WTC11 (cell line): ENCODE measurements around the gene CDRT4. TPM values are rescaled to one million over a fixed set of nuclear protein-coding genes. Genes with fewer than 3 reads are reported as not detected.

ENCODE experiments used
- ATAC-seq: fragments of 200-7000 bp; cut with Tn5 transposase; 2 replicates; pipeline ENCODE4 v1.10.0; 2021; ENCODE audit warnings: mild to moderate bottlenecking, moderate library complexity
- CTCF ChIA-PET: fragments of 300-600 bp; sonication (Branson Sonifier 250); formaldehyde crosslinking; loops from one replicate; lab custom pipeline; 2021; ENCODE audit warnings: antibody characterized with exemption; lab: Charles Lee
- POLR2A ChIA-PET: fragments of 350-600 bp; sonication (Branson Sonifier 250); formaldehyde crosslinking; loops from one replicate; lab custom pipeline; 2021; ENCODE audit warnings: antibody characterized with exemption; lab: Charles Lee
- DNase-seq: peaks from one replicate; pipeline ENCODE4 v3.0.0; 2021; ENCODE audit warnings: low spot score
- H3K27ac Mint-ChIP-seq: 2 replicates; pipeline ENCODE4 v1.8.0; 2021; ENCODE audit warnings: mixed read lengths
- H3K27me3 Mint-ChIP-seq: 2 replicates; pipeline ENCODE4 v1.8.0; 2021; ENCODE audit warnings: low read depth, mild to moderate bottlenecking, moderate library complexity, mixed read lengths
- H3K36me3 Mint-ChIP-seq: 2 replicates; pipeline ENCODE4 v1.8.0; 2021; ENCODE audit warnings: mixed read lengths
- H3K4me1 Mint-ChIP-seq: 2 replicates; pipeline ENCODE4 v1.8.0; 2022; ENCODE audit warnings: mixed read lengths
- H3K4me3 Mint-ChIP-seq: 2 replicates; pipeline ENCODE4 v1.8.0; 2021; ENCODE audit warnings: mild to moderate bottlenecking, moderate library complexity, mixed read lengths
- H3K9me3 Mint-ChIP-seq: 2 replicates; pipeline ENCODE4 v1.8.0; 2021; ENCODE audit warnings: mixed read lengths
- ATF2 ChIP-seq: sonication (generic); formaldehyde crosslinking; IDR thresholded peaks from 2 replicates; pipeline ENCODE4 v1.8.1; 2022; ENCODE audit warnings: low read depth, missing genetic modification reagents, borderline replicate concordance
- CTCF ChIP-seq: fragments of 200-600 bp; IDR thresholded peaks from 2 replicates; pipeline ENCODE4 v1.8.0; 2022; ENCODE audit warnings: antibody characterized with exemption
- E2F1 ChIP-seq: sonication (generic); formaldehyde crosslinking; IDR thresholded peaks from 2 replicates; pipeline ENCODE4 v1.8.0; 2022; ENCODE audit warnings: mild to moderate bottlenecking, missing genetic modification reagents
- ELF4 ChIP-seq: sonication (generic); formaldehyde crosslinking; IDR thresholded peaks from 2 replicates; pipeline ENCODE4 v1.8.1; 2022; ENCODE audit warnings: low read depth, mild to moderate bottlenecking, moderate library complexity, missing genetic modification reagents
- ETV6 ChIP-seq: sonication (generic); formaldehyde crosslinking; IDR thresholded peaks from 2 replicates; pipeline ENCODE4 v1.8.1; 2022; ENCODE audit warnings: mild to moderate bottlenecking, missing genetic modification reagents
- JUN ChIP-seq: sonication (generic); formaldehyde crosslinking; IDR thresholded peaks from 2 replicates; pipeline ENCODE4 v1.8.0; 2023; ENCODE audit warnings: mild to moderate bottlenecking, missing genetic modification reagents
- KAT7 ChIP-seq: sonication (generic); formaldehyde crosslinking; IDR thresholded peaks from 2 replicates; pipeline ENCODE4 v1.8.1; 2023; ENCODE audit warnings: missing genetic modification reagents, mild to moderate bottlenecking, borderline replicate concordance
- MYBL2 ChIP-seq: sonication (generic); formaldehyde crosslinking; IDR thresholded peaks from 2 replicates; pipeline ENCODE4 v1.8.1; 2023; ENCODE audit warnings: mild to moderate bottlenecking, moderate library complexity, missing genetic modification reagents
- PRDM15 ChIP-seq: sonication (generic); formaldehyde crosslinking; IDR thresholded peaks from 2 replicates; pipeline ENCODE4 v1.8.0; 2022; ENCODE audit warnings: missing genetic modification reagents
- SMAD4 ChIP-seq: sonication (generic); formaldehyde crosslinking; IDR thresholded peaks from 2 replicates; pipeline ENCODE4 v1.8.0; 2022; ENCODE audit warnings: mild to moderate bottlenecking, missing genetic modification reagents
- SP1 ChIP-seq: sonication (generic); formaldehyde crosslinking; conservative IDR thresholded peaks from 2 replicates; pipeline ENCODE4 v1.8.1; 2022; ENCODE audit warnings: missing genetic modification reagents
- STAT6 ChIP-seq: sonication (generic); formaldehyde crosslinking; conservative IDR thresholded peaks from 2 replicates; pipeline ENCODE4 v1.8.1; 2023; ENCODE audit warnings: mild to moderate bottlenecking, low read depth, missing genetic modification reagents, moderate library complexity
- TCF7 ChIP-seq: sonication (generic); formaldehyde crosslinking; IDR thresholded peaks from 2 replicates; pipeline ENCODE4 v1.8.0; 2022; ENCODE audit warnings: mild to moderate bottlenecking, low read depth, missing genetic modification reagents, moderate library complexity
- ZMAT4 ChIP-seq: fragments of 250-450 bp; sonication (Bioruptor Pico); IDR thresholded peaks from 2 replicates; pipeline ENCODE4 v1.9.0; 2021; ENCODE audit warnings: mild to moderate bottlenecking
- ZNF138 ChIP-seq: sonication (generic); formaldehyde crosslinking; conservative IDR thresholded peaks from 2 replicates; pipeline ENCODE4 v1.8.1; 2022; ENCODE audit warnings: mild to moderate bottlenecking, moderate library complexity, missing genetic modification reagents
- ZNF396 ChIP-seq: fragments of 250-450 bp; sonication (Bioruptor Pico); IDR thresholded peaks from 2 replicates; pipeline ENCODE4 v1.8.0; 2021; ENCODE audit warnings: mild to moderate bottlenecking, moderate library complexity, borderline replicate concordance
- ZNF512 ChIP-seq: sonication (generic); formaldehyde crosslinking; IDR thresholded peaks from 2 replicates; pipeline ENCODE4 v1.8.1; 2022; ENCODE audit warnings: missing genetic modification reagents, borderline replicate concordance
- ZNF532 ChIP-seq: fragments of 250-450 bp; sonication (Bioruptor Pico); IDR thresholded peaks from 2 replicates; pipeline ENCODE4 v1.9.0; 2021; ENCODE audit warnings: mild to moderate bottlenecking, borderline replicate concordance
- total RNA-seq: library from RNA; stranded (reverse); gene quantifications from 3 replicates; pipeline ENCODE4 v1.2.3, GENCODE V29; 2021

CDRT4 gene
- total RNA-seq, 1 experiment from 2014 or later: 4.9 TPM

- DNase-seq (peak; percentile 94), ATAC-seq (peak; percentile 94)
- Mint-ChIP-seq H3K4me3 (peak overlapping the region; percentile 63), H3K27me3 (no peaks in the 10 kb centered on the region), H3K27ac (peak overlapping the region; percentile 58; the same call in 1 of the 2 replicates), H3K4me1 (peaks cover 20% of the 10 kb centered on the region), H3K36me3 (peaks cover 33% of the 10 kb centered on the region), H3K9me3 (peaks cover 3% of the 10 kb centered on the region; the same call in 1 of the 2 replicates)
- POLR2A ChIA-PET: interaction anchor here (0.5 to 1.7 kb wide), 3 partner anchors 16 to 258 kb away, joined by 3 to 5 read pairs (median 5); no protein-coding TSS in a partner anchor
- CTCF ChIA-PET: interaction anchor here (0.5 to 3.2 kb wide), 77 partner anchors 8 to 1180 kb away, joined by 3 to 148 read pairs (median 4); partner anchors contain the start of genes PMP22 and TEKT3
- TF ChIP-seq E2F1 (CRISPR knock-in tag) (no peak), MYBL2 (CRISPR knock-in tag) (0 out of 2 replicates have a peak, but pooled peaks have one; percentile 37), PRDM15 (peak; percentile 60; the same call in 1 of the 2 replicates), STAT6 (CRISPR knock-in tag) (no peak), SMAD4 (no peak), ELF4 (CRISPR knock-in tag) (no peak), JUN (CRISPR knock-in tag) (no peak), SP1 (no peak; the same call in 1 of the 2 replicates), ZNF396 (CRISPR knock-in tag) (no peak), KAT7 (CRISPR knock-in tag) (no peak), ETV6 (no peak), ZMAT4 (CRISPR knock-in tag) (no peak), TCF7 (CRISPR knock-in tag) (no peak), CTCF (peak; percentile 72; the same call in 1 of the 2 replicates), ZNF512 (peak; percentile 78; the same call in 1 of the 2 replicates), ATF2 (CRISPR knock-in tag) (no peak), ZNF138 (CRISPR knock-in tag) (no peak), ZNF532 (CRISPR knock-in tag) (no peak)
Observed at GRCh38 chr17:15502369-15503112, 35.1 kb upstream of the CDRT4 start.
